Endothelial cell of umbilical vein (primary cell): ENCODE measurements around the gene RELT. TPM values are rescaled to one million over a fixed set of nuclear protein-coding genes. Genes with fewer than 3 reads are reported as not detected.

Experiments used
- BruUV-seq: library from RNA; stranded (reverse); fragments of 400-500 nt; replicated peaks from 2 replicates; lab custom pipeline; 2021; lab: Mats Ljungman, UMichigan
- CTCF ChIA-PET: fragments of 300-600, 350-600 bp; sonication (Branson Sonifier 250); formaldehyde crosslinking; loops from one replicate; lab custom pipeline; 2021; ENCODE audit warnings: antibody characterized with exemption, inconsistent platforms; lab: Charles Lee
- POLR2A ChIA-PET: fragments of 300-600, 350-600 bp; sonication (Branson Sonifier 250); formaldehyde crosslinking; loops from one replicate; lab custom pipeline; 2021; ENCODE audit warnings: antibody characterized with exemption, inconsistent platforms; lab: Charles Lee
- DNase-seq: peaks from one replicate; pipeline ENCODE4 v3.0.0-alpha.2; 2011; ENCODE audit warnings: low read depth, low spot score
- FAIRE-seq: peaks from 2 replicates; lab custom pipeline; 2011; peaks lifted over from hg19 to GRCh38; lab: Jason Lieb, UNC
- H2AFZ ChIP-seq: 2 replicates; pipeline ENCODE4 v1.6.0; 2012; ENCODE audit warnings: low read depth, low read length, control low read depth, inconsistent platforms
- H3K27ac ChIP-seq: 2 replicates; pipeline ENCODE4 v1.5.1; 2011; ENCODE audit warnings: low read depth, mild to moderate bottlenecking, control low read depth, low read length, moderate library complexity; ENCODE audit not compliant: insufficient read depth
- H3K27me3 ChIP-seq, 2 experiments: 2 replicates each; pipeline versions ENCODE4 v1.6.0 to v1.6.1; 2011; ENCODE audit warnings: low read length in 2 of 2, mixed read lengths in 1 of 2; ENCODE audit not compliant: control insufficient read depth in 2 of 2, insufficient read depth in 2 of 2
- H3K36me3 ChIP-seq, 2 experiments: 2 replicates in 1 of 2; 3 replicates in 1 of 2; pipeline ENCODE4 v1.5.1; 2011; ENCODE audit warnings: low read length in 2 of 2, mild to moderate bottlenecking in 1 of 2, moderate library complexity in 1 of 2; ENCODE audit not compliant: control insufficient read depth in 2 of 2, insufficient read depth in 2 of 2; ENCODE audit errors: extremely low read depth in 1 of 2
- H3K4me1 ChIP-seq: 3 replicates; pipeline ENCODE4 v1.5.1; 2011; ENCODE audit warnings: mild to moderate bottlenecking, low read length; ENCODE audit not compliant: control insufficient read depth, insufficient read depth; ENCODE audit errors: extremely low read depth
- H3K4me2 ChIP-seq: 2 replicates; pipeline ENCODE4 v1.6.1; 2011; ENCODE audit warnings: low read length, control low read depth, mixed read lengths; ENCODE audit not compliant: insufficient read depth
- H3K4me3 ChIP-seq, 3 experiments: fragments of 200-600 bp in 1 of 3; sonication (generic), shearing (Covaris generic) in 1 of 3; replicated peaks in 1 of 3; 2 replicates each; pipeline ENCODE4 v1.5.1; 2011 to 2016; ENCODE audit warnings: control low read depth in 3 of 3, low read length in 3 of 3, mild to moderate bottlenecking in 2 of 3, inconsistent platforms in 1 of 3, low read depth in 1 of 3, moderate library complexity in 1 of 3; ENCODE audit not compliant: insufficient read depth in 1 of 3
- H3K79me2 ChIP-seq: 2 replicates; pipeline ENCODE4 v1.6.0; 2012; ENCODE audit warnings: low read length, inconsistent platforms; ENCODE audit not compliant: control insufficient read depth, insufficient read depth
- H3K9ac ChIP-seq: replicated peaks from 2 replicates; pipeline ENCODE3; 2011; ENCODE audit warnings: low read length, control low read depth; ENCODE audit not compliant: insufficient read depth; ENCODE audit errors: extremely low read depth
- H3K9me1 ChIP-seq: replicated peaks from 3 replicates; pipeline ENCODE4 v1.6.0; 2011; ENCODE audit warnings: mild to moderate bottlenecking, low read length; ENCODE audit not compliant: control insufficient read depth, insufficient read depth; ENCODE audit errors: extremely low read depth
- H3K9me3 ChIP-seq: replicated peaks from 2 replicates; pipeline ENCODE4 v1.5.1; 2012; ENCODE audit warnings: low read length, inconsistent platforms; ENCODE audit not compliant: control insufficient read depth, insufficient read depth
- H4K20me1 ChIP-seq: replicated peaks from 2 replicates; pipeline ENCODE3; 2011; ENCODE audit warnings: mild to moderate bottlenecking, low read length; ENCODE audit not compliant: control insufficient read depth, insufficient read depth; ENCODE audit errors: extremely low read depth
- CTCF ChIP-seq, 2 donors: IDR thresholded peaks; 1 replicate in 1 of 2; 2 replicates in 1 of 2; pipeline ENCODE4 v1.5.1; 2011; ENCODE audit warnings: low read length in 2 of 2, mild to moderate bottlenecking in 2 of 2, moderate library complexity in 2 of 2, control low read depth in 1 of 2, inconsistent platforms in 1 of 2, low read depth in 1 of 2; ENCODE audit not compliant: insufficient read depth in 1 of 2; ENCODE audit errors: extremely low read depth in 1 of 2
- EZH2 ChIP-seq: IDR thresholded peaks from 2 replicates; pipeline ENCODE4 v1.6.1; 2012; ENCODE audit warnings: borderline replicate concordance, low read depth, mild to moderate bottlenecking, moderate library complexity, low read length, inconsistent platforms; ENCODE audit not compliant: severe bottlenecking
- FOS ChIP-seq: IDR thresholded peaks from 2 replicates; pipeline ENCODE4 v1.6.1; 2011; ENCODE audit warnings: mild to moderate bottlenecking, low read length, moderate library complexity, borderline replicate concordance; ENCODE audit not compliant: insufficient read depth
- GATA2 ChIP-seq: IDR thresholded peaks from 2 replicates; pipeline ENCODE4 v1.7.0; 2011; ENCODE audit warnings: low read depth, mild to moderate bottlenecking, moderate library complexity, mixed read lengths, low read length; ENCODE audit not compliant: insufficient read length, insufficient read depth
- JUN ChIP-seq: IDR thresholded peaks from 2 replicates; pipeline ENCODE4 v1.6.1; 2011; ENCODE audit warnings: borderline replicate concordance, low read depth; ENCODE audit not compliant: insufficient read length, insufficient read depth
- MAX ChIP-seq: IDR thresholded peaks from 2 replicates; pipeline ENCODE4 v1.6.1; 2011; ENCODE audit not compliant: insufficient read depth, insufficient read length
- MYC ChIP-seq: IDR thresholded peaks from one replicate; pipeline ENCODE4 v1.6.1; 2011; ENCODE audit warnings: mild to moderate bottlenecking, low read depth, low read length
- POLR2A ChIP-seq: IDR thresholded peaks from 2 replicates; pipeline ENCODE4 v1.6.1; 2012; ENCODE audit warnings: low read depth, mild to moderate bottlenecking, control low read depth, low read length
- POLR2AphosphoS5 ChIP-seq: IDR thresholded peaks from 2 replicates; pipeline ENCODE4 v1.6.1; 2012; ENCODE audit warnings: low read depth, mild to moderate bottlenecking, control low read depth, low read length, moderate library complexity; ENCODE audit not compliant: insufficient read depth
- dilution Hi-C: fragments of 300-500 bp; cut with MboI; formaldehyde crosslinking; loops from one replicate; pipeline ENCODE4 v1.15.0; 2019; ENCODE audit warnings: low sequenced_read_pairs; ENCODE audit not compliant: extremely low pct_ligation_motif_present
- intact Hi-C: fragments of 100-400 bp; cut with micrococcal nuclease; formaldehyde crosslinking; loops from one replicate; pipeline ENCODE4 v1.10.0; 2022
- polyA plus RNA-seq, 4 experiments: library from polyadenylated mRNA; depleted of rRNA in 3 of 4; stranded (reverse) in 3 of 4; unstranded in 1 of 4; fragments of >200 nt; gene quantifications; 2 replicates each; pipeline versions ENCODE4 v1.2.1 to v1.2.3, GENCODE V29; 2011 to 2012; ENCODE audit warnings: missing spikeins in 1 of 4
- total RNA-seq: library from RNA; stranded (reverse); gene quantifications from 2 replicates; pipeline ENCODE4 v1.2.3, GENCODE V29; 2021

Gene RELT
- total and polyA plus RNA-seq, 2 donors (not counting 3 experiments of a cell fraction or from before 2014, with no cell fraction given), result 6.7 to 13.1 TPM

- Histone ChIP-seq H3K4me3 (no peak overlapping the region), H3K79me2 (no peaks in the 10 kb centered on the region), H2AFZ (no peak overlapping the region), H3K27me3 (no peaks in the 10 kb centered on the region), H3K36me3 (peaks cover 2 to 9% of the 10 kb centered on the region in 2 experiments), H3K4me2 (no peak overlapping the region), H3K9me3 (no peaks in the 10 kb centered on the region), H4K20me1 (no peaks in the 10 kb centered on the region), H3K9ac (no peak overlapping the region), H3K9me1 (no peaks in the 10 kb centered on the region), H3K4me1 (peaks cover 12% of the 10 kb centered on the region), H3K27ac (no peak overlapping the region)
- POLR2A ChIA-PET, result no interaction called here
- TF ChIP-seq JUN (no peak), CTCF (IDR thresholded peaks at IDR 0.05; ENCODE audit: extremely low read depth in 1 of 2, insufficient read depth in 1 of 2, low read depth in 1 of 2, low read length in 2 of 2) (no peak), MAX (no peak), GATA2 (no peak), FOS (no peak)
- CTCF ChIA-PET, result interaction anchor here (2.2 to 6.2 kb wide), 3 partner anchors 47 to 263 kb away, joined by 6 to 253 read pairs (median 10); no protein-coding TSS in a partner anchor
- intact Hi-C loops, result no loop called here
- no TSS peak for BruUV-seq
- FAIRE-seq, result no peak
- dilution Hi-C loops, result no loop called here
- DNase-seq, result no peak
These were observed 21.9 kb downstream of the RELT start for GRCh38 chr11:73398132-73398526.

- dilution Hi-C loops, result no loop called here
- peak; percentile 37 for FAIRE-seq
- POLR2A ChIA-PET, result no interaction called here
These were observed 22.5 kb downstream of the RELT start for GRCh38 chr11:73398721-73399120.

More at GRCh38 chr11:73398721-73399120, 22.5 kb downstream of the RELT start:
- H3K4me1 ChIP-seq, result peaks cover 7% of the 10 kb centered on the region
- H3K4me2 ChIP-seq, result no peak overlapping the region
- no peaks in the 10 kb centered on the region for H4K20me1 ChIP-seq
- peaks cover 2 to 9% of the 10 kb centered on the region in 2 experiments for H3K36me3 ChIP-seq
- H3K79me2 ChIP-seq, result no peaks in the 10 kb centered on the region
- no peak overlapping the region for H3K9ac ChIP-seq
- DNase-seq, result no peak
- H2AFZ ChIP-seq, result no peak overlapping the region
- H3K27me3 ChIP-seq, result no peaks in the 10 kb centered on the region
- CTCF ChIA-PET, result interaction anchor here (1.2 to 6.4 kb wide), 5 partner anchors 38 to 262 kb away, joined by 3 to 89 read pairs (median 6); no protein-coding TSS in a partner anchor
- BruUV-seq, result no TSS peak
- H3K27ac ChIP-seq, result no peak overlapping the region
- TF ChIP-seq MAX (no peak), GATA2 (no peak), POLR2AphosphoS5 (no peak), MYC (no peak), EZH2 (no peak), POLR2A (no peak), JUN (no peak), FOS (no peak), CTCF (IDR thresholded peaks at IDR 0.05; ENCODE audit: extremely low read depth in 1 of 2, insufficient read depth in 1 of 2, low read depth in 1 of 2, low read length in 2 of 2) (no peak)
- no peaks in the 10 kb centered on the region for H3K9me1 ChIP-seq
- no peaks in the 10 kb centered on the region for H3K9me3 ChIP-seq
- intact Hi-C loops, result no loop called here
- no peak overlapping the region for H3K4me3 ChIP-seq
